22Rv1 (cell line): ENCODE measurements around the gene FCRL2.

Experiments
- CTCF ChIP-seq: fragments of 450-650 bp; IDR thresholded peaks from 2 replicates; pipeline ENCODE4 v1.5.1; 2017; ENCODE audit warnings: mild to moderate bottlenecking
- ZFX ChIP-seq: fragments of 450-650 bp; IDR thresholded peaks from 2 replicates; pipeline ENCODE4 v1.6.1; 2017; ENCODE audit warnings: antibody characterized with exemption, borderline replicate concordance

- TF ChIP-seq CTCF, result no peak
- TF ChIP-seq ZFX, result no peak
Measured at GRCh38 chr1:157734321-157734720, 42.6 kb downstream of the FCRL2 start.
